Lower lobe of right lung (tissue), 2 donors: ENCODE results near the gene C2orf81. TPM values are rescaled to one million over a fixed set of nuclear protein-coding genes. Genes with fewer than 3 reads are reported as not detected.

Experiments used
- ATAC-seq, 2 donors: fragments of 200-7000 bp; cut with Tn5 transposase; one replicate each; pipeline ENCODE4 v1.9.1; 2020 to 2022; ENCODE audit warnings: mild to moderate bottlenecking in 2 of 2, moderate library complexity in 2 of 2
- DNase-seq: peaks from one replicate; pipeline ENCODE4 v3.0.0-alpha.2; 2020
- H3K27ac ChIP-seq: fragments of 200-600 bp; one replicate; pipeline ENCODE4 v1.8.0; 2022
- H3K27me3 ChIP-seq: fragments of 200-600 bp; one replicate; pipeline ENCODE4 v1.8.0; 2022; ENCODE audit warnings: low read depth
- H3K36me3 ChIP-seq: fragments of 200-600 bp; one replicate; pipeline ENCODE4 v1.8.0; 2022; ENCODE audit warnings: mild to moderate bottlenecking
- H3K4me1 ChIP-seq: fragments of 200-600 bp; one replicate; pipeline ENCODE4 v1.8.0; 2022
- H3K4me3 ChIP-seq: fragments of 200-600 bp; one replicate; pipeline ENCODE4 v1.8.0; 2022; ENCODE audit warnings: mild to moderate bottlenecking
- H3K9me3 ChIP-seq: fragments of 200-600 bp; one replicate; pipeline ENCODE4 v1.8.0; 2022
- intact Hi-C: fragments of 100-400 bp; cut with DNase I; formaldehyde crosslinking; loops from one replicate; pipeline ENCODE4 v1.11.0; 2022
- total RNA-seq: library from RNA; stranded (reverse); fragmentation: NEBNext Ultra II Directional; extraction: Animal tissue kit (Norgen Biotek cat#: 25700); gene quantifications from one replicate; pipeline ENCODE4 v1.2.1, GENCODE V29; 2021
- TF ChIP-seq, protein P1 (sequence below): fragments of 200-600 bp; IDR thresholded peaks from one replicate; pipeline ENCODE4 v1.8.0; 2022; ENCODE audit warnings: antibody characterized with exemption, mild to moderate bottlenecking
- donor health status: DM: no; HTN: yes; CAD: no; lungs with severe emphysema.

The C2orf81 gene
- total RNA-seq, 1 donor from 2014 or later, result 10.0 TPM

DNA sequence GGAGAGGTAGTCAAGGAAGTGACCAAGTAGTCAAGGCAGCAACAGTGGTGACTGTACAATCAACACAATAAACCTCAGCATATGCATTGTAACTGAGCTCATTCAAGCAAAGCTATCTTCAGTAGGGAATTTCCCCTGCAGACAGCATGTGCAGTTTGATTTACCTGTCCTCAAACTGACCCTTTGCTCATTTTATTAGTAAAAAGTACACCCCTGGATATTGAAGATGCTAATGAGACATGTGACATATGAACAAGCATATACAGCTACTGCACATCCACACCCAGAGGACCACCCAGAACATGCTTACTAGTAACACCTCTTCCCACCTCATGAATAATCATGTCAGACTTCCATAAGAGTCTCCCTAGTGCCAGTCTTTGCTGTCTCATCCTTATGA is 15.4 kb downstream of the C2orf81 start:
- intact Hi-C loops, result no loop called here
- no peak overlapping the region for H3K27ac ChIP-seq
- H3K27me3 ChIP-seq, result no peaks in the 10 kb centered on the region
- H3K9me3 ChIP-seq, result no peaks in the 10 kb centered on the region
- no peak overlapping the region for H3K4me3 ChIP-seq
- no peak for DNase-seq
- no peaks in the 10 kb centered on the region for H3K4me1 ChIP-seq
- ATAC-seq, result no peak
- TF ChIP-seq, protein P1, sequence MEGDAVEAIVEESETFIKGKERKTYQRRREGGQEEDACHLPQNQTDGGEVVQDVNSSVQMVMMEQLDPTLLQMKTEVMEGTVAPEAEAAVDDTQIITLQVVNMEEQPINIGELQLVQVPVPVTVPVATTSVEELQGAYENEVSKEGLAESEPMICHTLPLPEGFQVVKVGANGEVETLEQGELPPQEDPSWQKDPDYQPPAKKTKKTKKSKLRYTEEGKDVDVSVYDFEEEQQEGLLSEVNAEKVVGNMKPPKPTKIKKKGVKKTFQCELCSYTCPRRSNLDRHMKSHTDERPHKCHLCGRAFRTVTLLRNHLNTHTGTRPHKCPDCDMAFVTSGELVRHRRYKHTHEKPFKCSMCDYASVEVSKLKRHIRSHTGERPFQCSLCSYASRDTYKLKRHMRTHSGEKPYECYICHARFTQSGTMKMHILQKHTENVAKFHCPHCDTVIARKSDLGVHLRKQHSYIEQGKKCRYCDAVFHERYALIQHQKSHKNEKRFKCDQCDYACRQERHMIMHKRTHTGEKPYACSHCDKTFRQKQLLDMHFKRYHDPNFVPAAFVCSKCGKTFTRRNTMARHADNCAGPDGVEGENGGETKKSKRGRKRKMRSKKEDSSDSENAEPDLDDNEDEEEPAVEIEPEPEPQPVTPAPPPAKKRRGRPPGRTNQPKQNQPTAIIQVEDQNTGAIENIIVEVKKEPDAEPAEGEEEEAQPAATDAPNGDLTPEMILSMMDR, result no peak
- no peaks in the 10 kb centered on the region for H3K36me3 ChIP-seq

DNA sequence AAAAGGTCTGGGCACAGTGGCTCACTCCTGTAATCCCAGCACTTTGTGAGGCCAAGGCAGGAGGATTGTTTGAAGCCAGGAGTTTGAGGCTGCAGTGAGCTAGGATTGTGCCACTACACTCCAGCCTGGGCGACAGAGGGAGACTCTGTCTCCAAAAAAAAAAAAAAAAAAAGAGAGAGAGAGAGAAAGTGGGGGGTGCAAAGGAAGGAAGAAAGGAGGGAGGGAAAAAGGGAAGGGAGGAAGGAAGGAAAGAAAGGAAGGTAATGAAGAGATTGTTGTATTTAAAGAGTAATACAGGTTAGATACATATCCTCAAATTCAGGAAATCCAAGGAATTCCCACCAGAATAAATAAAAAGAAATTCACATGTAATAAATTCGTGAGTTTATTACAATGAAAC is 19.5 kb downstream of the C2orf81 start:
- Histone ChIP-seq H3K4me1 (no peaks in the 10 kb centered on the region), H3K36me3 (no peaks in the 10 kb centered on the region), H3K4me3 (no peak overlapping the region), H3K9me3 (no peaks in the 10 kb centered on the region), H3K27me3 (no peaks in the 10 kb centered on the region), H3K27ac (no peak overlapping the region)
- no peak for DNase-seq
- no peak for ATAC-seq
- intact Hi-C loops, result no loop called here
- TF ChIP-seq, protein P1, result no peak

DNA sequence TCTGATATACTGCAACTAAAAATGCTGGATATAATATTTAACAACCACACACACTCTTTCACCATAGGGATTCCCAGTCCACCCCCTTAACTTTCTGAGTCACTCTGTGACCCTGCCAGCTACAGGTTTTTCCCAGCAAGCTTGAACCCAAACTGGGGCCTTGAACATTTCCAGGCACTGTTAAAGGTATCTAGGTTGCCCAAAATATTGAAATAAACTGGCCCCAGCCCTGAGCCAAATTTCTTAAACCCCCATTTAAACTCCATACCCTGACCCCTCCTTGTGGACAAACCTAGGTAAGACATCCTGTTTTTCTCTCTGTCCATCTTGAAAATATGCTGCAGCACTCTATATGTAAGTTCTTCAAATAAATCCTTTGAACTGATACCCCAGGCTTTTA is 21.6 kb downstream of the C2orf81 start:
- Histone ChIP-seq H3K9me3 (no peaks in the 10 kb centered on the region), H3K36me3 (no peaks in the 10 kb centered on the region), H3K27me3 (no peaks in the 10 kb centered on the region), H3K27ac (no peak overlapping the region), H3K4me1 (no peaks in the 10 kb centered on the region), H3K4me3 (no peak overlapping the region)
- no peak for DNase-seq
- ATAC-seq, result peak in 1 of 2 donors; percentile 60
- TF ChIP-seq, protein P1, result peak; percentile 46
- intact Hi-C loops, result no loop called here

DNA sequence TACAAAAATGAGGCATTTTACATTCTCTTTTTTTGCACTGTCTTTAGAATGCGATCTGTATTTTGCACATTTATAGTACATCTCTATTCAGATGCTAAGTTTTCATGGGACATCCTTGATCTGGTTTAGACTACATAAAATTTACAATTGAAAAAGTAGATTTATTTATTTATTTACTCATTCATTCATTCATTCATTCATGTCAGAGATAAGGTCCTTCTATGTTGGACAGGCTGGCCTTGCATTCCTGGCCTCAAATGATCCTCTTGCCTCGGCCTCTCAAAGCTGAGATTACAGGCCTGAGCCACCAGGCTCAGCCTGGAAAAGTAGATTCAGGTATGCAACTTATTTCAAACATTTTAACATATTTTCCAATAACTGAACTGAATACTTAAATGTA is 25.3 kb downstream of the C2orf81 start:
- intact Hi-C loops, result no loop called here
- no peak for DNase-seq
- H3K36me3 ChIP-seq, result no peaks in the 10 kb centered on the region
- no peaks in the 10 kb centered on the region for H3K9me3 ChIP-seq
- no peaks in the 10 kb centered on the region for H3K27me3 ChIP-seq
- no peak overlapping the region for H3K4me3 ChIP-seq
- no peak overlapping the region for H3K27ac ChIP-seq
- no peak for ATAC-seq
- peaks cover 4% of the 10 kb centered on the region for H3K4me1 ChIP-seq
- TF ChIP-seq, protein P1, result no peak

DNA sequence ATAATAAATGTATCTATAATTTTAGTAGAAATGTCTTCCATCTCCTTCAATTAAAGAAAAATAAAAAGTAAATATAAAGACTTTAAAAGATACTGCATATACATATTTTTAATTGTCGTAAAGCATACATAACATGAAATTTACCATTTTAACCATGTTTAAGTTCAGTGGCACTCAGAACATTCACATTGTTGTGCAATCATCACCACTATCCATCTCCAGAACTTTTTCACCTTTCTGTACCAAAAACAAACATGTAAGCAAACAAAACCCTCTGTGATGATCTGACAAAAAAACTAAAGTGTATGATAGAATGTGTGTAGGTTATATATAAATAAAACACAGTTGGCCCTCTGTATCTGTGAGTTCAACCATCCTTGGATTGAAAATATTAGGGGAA is 27.9 kb downstream of the C2orf81 start:
- no peak overlapping the region for H3K4me3 ChIP-seq
- no peak for DNase-seq
- intact Hi-C loops, result no loop called here
- H3K27me3 ChIP-seq, result no peaks in the 10 kb centered on the region
- H3K4me1 ChIP-seq, result peaks cover 31% of the 10 kb centered on the region
- no peak for ATAC-seq
- no peak overlapping the region for H3K27ac ChIP-seq
- H3K9me3 ChIP-seq, result no peaks in the 10 kb centered on the region
- TF ChIP-seq, protein P1, result no peak
- H3K36me3 ChIP-seq, result no peaks in the 10 kb centered on the region

DNA sequence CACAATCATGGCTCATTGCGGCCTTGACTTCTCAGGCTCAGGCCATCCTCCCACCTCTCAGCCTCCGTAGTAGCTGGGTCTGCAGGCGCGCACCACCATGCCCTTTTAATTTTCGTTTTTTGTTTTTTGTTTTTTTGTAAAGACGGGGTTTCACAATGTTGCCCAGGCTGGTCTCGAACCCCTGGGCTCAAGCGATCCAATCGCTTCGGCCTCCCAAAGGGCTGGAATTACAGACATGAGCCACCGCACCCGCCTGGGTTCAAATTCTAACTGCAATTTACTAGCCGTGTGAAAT is 29.0 kb downstream of the C2orf81 start:
- ATAC-seq, result no peak
- TF ChIP-seq, protein P1, result no peak
- intact Hi-C loops, result no loop called here
- H3K4me1 ChIP-seq, result peaks cover 35% of the 10 kb centered on the region
- H3K27ac ChIP-seq, result no peak overlapping the region
- no peak for DNase-seq
- peak overlapping the region; percentile 82 for H3K4me3 ChIP-seq
- no peaks in the 10 kb centered on the region for H3K36me3 ChIP-seq
- H3K9me3 ChIP-seq, result no peaks in the 10 kb centered on the region
- H3K27me3 ChIP-seq, result no peaks in the 10 kb centered on the region
